ENCODE data around the gene SIPA1L3. TPM values are rescaled to one million over a fixed set of nuclear protein-coding genes. Genes with fewer than 3 reads are reported as not detected.

SIPA1L3 gene
- total RNA-seq, 6 donors from 2014 or later = 57.3 to 91.6 (median 69.4) TPM

DNA sequence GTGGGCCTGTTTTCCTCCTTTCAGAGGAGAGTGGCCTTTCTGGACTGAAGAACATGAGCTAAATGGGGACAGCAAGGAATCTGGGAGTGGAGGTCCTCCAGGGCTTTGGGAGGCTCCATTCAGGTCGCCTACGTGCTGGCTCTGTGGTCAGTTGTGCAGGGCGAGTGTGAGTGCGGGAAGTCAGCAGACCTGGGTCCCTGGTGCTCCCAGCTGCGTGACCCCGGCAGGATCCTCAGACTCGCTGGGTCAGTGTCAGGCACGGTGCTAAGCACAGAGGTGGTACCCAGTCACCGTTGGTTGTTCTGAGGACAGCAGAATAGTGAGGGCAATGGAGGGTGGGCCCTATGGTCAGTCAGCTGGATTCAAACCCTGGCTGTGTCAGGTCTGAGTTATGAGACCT, 85.8 kb downstream of the SIPA1L3 start:
- no peak for DNase-seq

DNA sequence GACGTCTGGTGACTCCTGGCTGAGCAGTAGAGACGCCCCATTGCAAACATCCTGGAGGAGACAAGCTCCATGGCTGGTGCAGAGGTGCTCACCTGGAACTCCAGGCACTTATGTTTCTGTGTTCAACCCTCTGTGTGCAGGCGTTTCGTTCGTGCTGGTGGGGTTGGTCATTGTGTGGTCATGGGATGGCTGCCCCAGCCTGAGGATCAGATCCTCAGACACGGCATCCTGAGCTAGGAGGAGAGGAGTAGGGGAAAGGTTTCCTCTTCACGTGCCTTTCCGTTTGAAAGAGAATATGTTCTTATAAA, 87.8 kb downstream of the SIPA1L3 start:
- Histone ChIP-seq H3K9me3 (no peaks in the 10 kb centered on the region), H3K27me3 (no peaks in the 10 kb centered on the region), H3K4me3 (no peak overlapping the region), H3K4me1 (peaks cover 3 to 31% (median 17%) of the 10 kb centered on the region in 4 donors), H3K36me3 (no peaks in the 10 kb centered on the region), H3K27ac (peak overlapping the region in 2 of 4 donors; percentile 31 to 43)
- DNase-seq (no peak), ATAC-seq (ENCODE audit: low FRiP score in 2 of 2) (no peak)
- TF ChIP-seq CTCF (IDR thresholded peaks at IDR 0.05) (no peak), POLR2A (IDR thresholded peaks at IDR 0.05) (no peak), EP300 (IDR thresholded peaks at IDR 0.05) (no peak), POLR2AphosphoS5 (IDR thresholded peaks at IDR 0.05) (no peak)
- WGBS, 2 donors = 79 to 93% methylated on average over 6 to 8 of the region's 8 CpGs

More for the DNA sequence above, 85.8 kb downstream of the SIPA1L3 start:
- H3K4me1 ChIP-seq = peaks cover 0 to 34% (median 15%) of the 10 kb centered on the region in 4 donors
- H3K27ac ChIP-seq = peak overlapping the region in 1 of 4 donors; percentile 0
- H3K9me3 ChIP-seq = no peaks in the 10 kb centered on the region
- ATAC-seq (ENCODE audit: low FRiP score in 2 of 2) = no peak
- 75 to 97% methylated on average over 4 to 9 of the region's 9 CpGs for WGBS, 2 donors
- no peak overlapping the region for H3K4me3 ChIP-seq
- TF ChIP-seq CTCF (IDR thresholded peaks at IDR 0.05) (no peak), EP300 (IDR thresholded peaks at IDR 0.05) (no peak), POLR2AphosphoS5 (IDR thresholded peaks at IDR 0.05) (no peak), POLR2A (IDR thresholded peaks at IDR 0.05) (no peak)
- no peaks in the 10 kb centered on the region for H3K27me3 ChIP-seq
- no peaks in the 10 kb centered on the region for H3K36me3 ChIP-seq

GRCh38 chr19:37995346-37995745, 88.3 kb downstream of the SIPA1L3 start:
- no peaks in the 10 kb centered on the region for H3K9me3 ChIP-seq
- no peak for ATAC-seq (ENCODE audit: low FRiP score in 2 of 2)
- H3K4me1 ChIP-seq = peaks cover 7 to 25% (median 15%) of the 10 kb centered on the region in 4 donors
- DNase-seq = no peak
- H3K4me3 ChIP-seq = no peak overlapping the region
- TF ChIP-seq POLR2AphosphoS5 (IDR thresholded peaks at IDR 0.05) (no peak), POLR2A (IDR thresholded peaks at IDR 0.05) (no peak), CTCF (IDR thresholded peaks at IDR 0.05) (no peak), EP300 (IDR thresholded peaks at IDR 0.05) (no peak)
- peak overlapping the region in 2 of 4 donors; percentile 31 to 43 for H3K27ac ChIP-seq
- H3K27me3 ChIP-seq = no peaks in the 10 kb centered on the region
- 87 to 98% methylated on average over 7 of the region's 7 CpGs for WGBS, 2 donors
- H3K36me3 ChIP-seq = no peaks in the 10 kb centered on the region

DNA sequence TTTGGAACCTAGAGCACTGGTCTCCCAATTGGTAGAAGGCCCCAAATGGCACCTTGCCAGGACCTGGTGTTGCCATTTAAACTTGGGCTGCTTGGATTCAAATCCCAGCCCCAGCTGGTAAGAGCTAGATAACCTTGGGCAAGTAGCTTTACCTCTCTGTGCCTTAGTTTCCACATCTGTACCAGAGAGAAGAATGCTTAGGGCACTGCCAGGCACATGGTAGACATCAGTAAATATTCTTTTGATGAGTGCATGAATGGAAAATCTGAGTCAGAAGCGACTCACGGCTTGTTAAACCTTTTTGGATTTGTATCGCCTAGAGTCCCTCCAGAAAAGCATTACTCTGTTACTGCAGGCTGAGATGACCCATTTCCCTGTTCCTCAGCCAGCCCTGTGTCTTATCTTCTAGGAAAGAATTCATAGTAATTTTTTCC, 90.9 kb downstream of the SIPA1L3 start:
- ATAC-seq (ENCODE audit: low FRiP score in 2 of 2) = peak in 1 of 2 donors; percentile 74
- 81 to 88% methylated on average over 3 of the region's 3 CpGs for WGBS, 2 donors
- H3K27ac ChIP-seq = no peak overlapping the region

More for the DNA sequence above, 90.9 kb downstream of the SIPA1L3 start:
- no peaks in the 10 kb centered on the region for H3K27me3 ChIP-seq
- no peak for DNase-seq
- no peaks in the 10 kb centered on the region for H3K9me3 ChIP-seq
- peaks cover 10 to 19% (median 13%) of the 10 kb centered on the region in 4 donors for H3K4me1 ChIP-seq
- TF ChIP-seq CTCF (IDR thresholded peaks at IDR 0.05) (no peak), POLR2AphosphoS5 (IDR thresholded peaks at IDR 0.05) (no peak), POLR2A (IDR thresholded peaks at IDR 0.05) (no peak), EP300 (IDR thresholded peaks at IDR 0.05) (no peak)
- H3K4me3 ChIP-seq = no peak overlapping the region
- H3K36me3 ChIP-seq = no peaks in the 10 kb centered on the region

Measured in upper lobe of left lung (tissue), 6 donors.